Adrenal gland (tissue), 12 donors: ENCODE measurements around the gene VAMP5. TPM values are rescaled to one million over a fixed set of nuclear protein-coding genes. Genes with fewer than 3 reads are reported as not detected.

Source experiments
- DNase-seq, 7 donors: peaks; one replicate each; pipeline ENCODE4 v3.0.0-alpha.2; 2019 to 2020
- H3K27ac ChIP-seq, 5 donors: fragments of 200-600 bp; sonication (generic) in 4 of 5; 1 replicate in 3 of 5; 2 replicates in 2 of 5; pipeline versions ENCODE4 v1.5.1 to v1.8.0; 2016 to 2020; ENCODE audit warnings: mild to moderate bottlenecking in 1 of 5
- H3K27me3 ChIP-seq: fragments of 200-600 bp; 2 replicates; pipeline ENCODE4 v1.8.0; 2021
- H3K36me3 ChIP-seq, 2 donors: fragments of 200-600 bp; replicated peaks in 1 of 2; 1 replicate in 1 of 2; 2 replicates in 1 of 2; pipeline versions ENCODE4 v1.5.1 to v1.8.0; 2018 to 2022
- H3K4me1 ChIP-seq, 2 donors: fragments of 200-600 bp; replicated peaks in 1 of 2; 1 replicate in 1 of 2; 2 replicates in 1 of 2; pipeline versions ENCODE4 v1.5.1 to v1.8.0; 2018 to 2021
- H3K4me3 ChIP-seq, 4 donors: fragments of 200-600 bp; sonication (generic) in 3 of 4; one replicate each; pipeline ENCODE4 v1.5.1; 2016 to 2018
- H3K9me3 ChIP-seq, 3 donors: fragments of 200-600 bp; sonication (generic) in 1 of 3; replicated peaks in 1 of 3; 1 replicate in 2 of 3; 2 replicates in 1 of 3; pipeline versions ENCODE4 v1.5.1 to v1.8.0; 2016 to 2021
- CTCF ChIP-seq, 6 experiments: fragments of 450-650 bp in 4 of 6; fragments of 200-600 bp in 2 of 6; sonication (generic) in 1 of 6; IDR thresholded peaks; 1 replicate in 5 of 6; 2 replicates in 1 of 6; pipeline versions ENCODE4 v1.5.1 to v1.8.0; 2016 to 2021; ENCODE audit warnings: antibody characterized with exemption in 6 of 6, mild to moderate bottlenecking in 2 of 6, moderate library complexity in 1 of 6
- POLR2A ChIP-seq, 2 donors: fragments of 450-650 bp; IDR thresholded peaks; one replicate each; pipeline ENCODE4 v1.6.1; 2017; ENCODE audit warnings: antibody characterized with exemption in 2 of 2, mild to moderate bottlenecking in 2 of 2, moderate library complexity in 1 of 2
- WGBS, 4 donors: extraction: QIAGEN DNeasy Blood & Tissue Kit in 2 of 4; methylation state at CpG; one replicate each; pipeline versions ENCODE4 v1.1.5 to v1.1.7; 2013 to 2017; 5-methylcytosine and 5-hydroxymethylcytosine counted together
- intact Hi-C, 2 donors: fragments of 100-400 bp; cut with DNase I; formaldehyde crosslinking; loops; one replicate each; pipeline versions ENCODE4 v1.14.1 to v1.15.0; 2022 to 2023
- polyA plus RNA-seq, 3 donors: library from polyadenylated mRNA; stranded (reverse); fragments of 200-250 nt in 2 of 3; fragments of 350-450 nt in 1 of 3; fragmentation: Illumina TruSeq in 1 of 3; extraction: RNeasy Lipid Tissue Mini Kit (QIAGEN cat#74804) in 1 of 3; gene quantifications; one replicate each; pipeline ENCODE4 v1.2.3, GENCODE V29; 2013 to 2014
- small RNA-seq, 2 donors: library from RNA; depleted of rRNA; stranded (forward); fragments of <200 nt; gene quantifications; one replicate each; pipeline ENCODE3, GENCODE V24; 2016
- total RNA-seq, 9 donors: library from RNA; depleted of rRNA in 4 of 9; stranded (reverse); fragments of >200 nt in 4 of 9; fragments of 120-200 nt in 1 of 9; fragmentation: NEBNext Ultra II Directional in 1 of 9; extraction: Animal tissue kit (Norgen Biotek cat#: 25700) in 1 of 9; gene quantifications; one replicate each; pipeline versions ENCODE4 v1.1.0 to v1.2.4, GENCODE V29; 2013 to 2023
- donor health status: healthy with polysubstance abuse.
- donor health status: Bipolar disorder and iron deficiency.
- donor health status: DM: yes; HTN: yes; CAD: no.
- donor health status: DM: no; HTN: no; CAD: no.
- donor health status: DM: no; HTN: no; CAD: no.
- donor health status: DM: yes; HTN: yes; CAD: no.

Gene VAMP5
- total and polyA plus RNA-seq, 12 donors: 30.2 to 130 (median 78.3) TPM

- Histone ChIP-seq H3K27ac (peak overlapping the region in 1 of 5 donors; percentile 11), H3K27me3 (no peaks in the 10 kb centered on the region), H3K4me3 (no peak overlapping the region), H3K36me3 (peaks cover 0 to 93% of the 10 kb centered on the region in 2 donors), H3K9me3 (no peaks in the 10 kb centered on the region), H3K4me1 (peaks cover 0 to 8% of the 10 kb centered on the region in 2 donors)
- 87 to 90% (median 88%) methylated on average over 8 of the region's 8 CpGs for WGBS, 4 donors
- intact Hi-C loops: loop anchor here in 1 of 2 donors (10.0 kb wide), 1 partner anchor 180 kb away; no protein-coding TSS in a partner anchor
- TF ChIP-seq POLR2A (IDR thresholded peaks at IDR 0.05) (no peak), CTCF (IDR thresholded peaks at IDR 0.05) (no peak)
- DNase-seq: no peak
Measured at GRCh38 chr2:85635011-85635410, 50.8 kb downstream of the VAMP5 start.

GRCh38 chr2:85635636-85636035 is 51.4 kb downstream of the VAMP5 start:
- Histone ChIP-seq H3K27ac (peak overlapping the region in 1 of 5 donors; percentile 11), H3K9me3 (no peaks in the 10 kb centered on the region), H3K4me1 (peaks cover 0 to 8% of the 10 kb centered on the region in 2 donors), H3K36me3 (peaks cover 0 to 94% of the 10 kb centered on the region in 2 donors), H3K4me3 (no peak overlapping the region), H3K27me3 (no peaks in the 10 kb centered on the region)
- peak in 1 of 7 donors; percentile 34 for DNase-seq
- 40 to 50% (median 45%) methylated on average over 4 of the region's 4 CpGs for WGBS, 4 donors
- intact Hi-C loops: loop anchor here in 1 of 2 donors (10.0 kb wide), 1 partner anchor 179 kb away; no protein-coding TSS in a partner anchor
- TF ChIP-seq CTCF (IDR thresholded peaks at IDR 0.05): no peak
- no peak for TF ChIP-seq POLR2A (IDR thresholded peaks at IDR 0.05)

- no peak for DNase-seq
- Histone ChIP-seq H3K4me3 (no peak overlapping the region), H3K9me3 (no peaks in the 10 kb centered on the region), H3K36me3 (peaks cover 0 to 99% of the 10 kb centered on the region in 2 donors), H3K27me3 (no peaks in the 10 kb centered on the region), H3K27ac (no peak overlapping the region), H3K4me1 (no peaks in the 10 kb centered on the region)
- WGBS, 4 donors: 80 to 95% (median 92%) methylated on average over 3 of the region's 3 CpGs
- TF ChIP-seq CTCF (IDR thresholded peaks at IDR 0.05) (no peak), POLR2A (IDR thresholded peaks at IDR 0.05) (no peak)
- intact Hi-C loops: loop anchor here in 1 of 2 donors (5.0 kb wide), 1 partner anchor 70 kb away; no protein-coding TSS in a partner anchor
Measured at GRCh38 chr2:85642725-85643124, 58.5 kb downstream of the VAMP5 start.

Small RNAs within 50 kb of the gene (small RNA-seq; reads per million reads assigned to genes)
- 0 reads per million in 2 donors for gene RN7SL126P

Other genes with a start within 250 kb of the VAMP5 start
- 100 to 1,000 TPM in 7 of 9 donors, 10 to 100 TPM in 2; 70.3 to 178 (median 131) TPM for gene RETSAT, start 229.9 kb upstream of the VAMP5 start, total RNA-seq
- 100 to 1,000 TPM in 1 of 3 donors, 10 to 100 TPM in 2; 26.1 to 209 (median 60.7) TPM for gene RETSAT, start 229.9 kb upstream of the VAMP5 start, polyA plus RNA-seq
- 10 to 100 TPM; 12.3 to 37.0 (median 25.5) TPM for gene ELMOD3, start 229.7 kb upstream of the VAMP5 start, total RNA-seq
- 10 to 100 TPM; 18.9 to 69.0 (median 63.1) TPM for gene ELMOD3, start 229.7 kb upstream of the VAMP5 start, polyA plus RNA-seq
- gene CAPG, start 174.1 kb upstream of the VAMP5 start, total RNA-seq: 100 to 1,000 TPM in 1 of 9 donors, 10 to 100 TPM in 8; 11.6 to 104 (median 39.6) TPM
- 100 to 1,000 TPM in 1 of 3 donors, 10 to 100 TPM in 2; 13.8 to 192 (median 71.2) TPM for gene CAPG, start 174.1 kb upstream of the VAMP5 start, polyA plus RNA-seq
- gene SH2D6, start 165.7 kb upstream of the VAMP5 start, total RNA-seq: 1 to 10 TPM in 1 of 9 donors, under 1 TPM in 3, not detected in 5; 0.61 to 1.4 (median 0.71) TPM
- 1 to 10 TPM in 2 of 3 donors, under 1 TPM in 1; 0.53 to 4.2 (median 1.3) TPM for gene SH2D6, start 165.7 kb upstream of the VAMP5 start, polyA plus RNA-seq
- gene MAT2A, start 45.3 kb upstream of the VAMP5 start, total RNA-seq: 100 to 1,000 TPM in 7 of 9 donors, 10 to 100 TPM in 2; 87.3 to 429 (median 175) TPM
- gene MAT2A, start 45.3 kb upstream of the VAMP5 start, polyA plus RNA-seq: 100 to 1,000 TPM in 1 of 3 donors, 10 to 100 TPM in 2; 41.1 to 237 (median 75.9) TPM
- 10 to 100 TPM; 24.8 to 85.2 (median 48.4) TPM for gene GGCX, start 22.9 kb upstream of the VAMP5 start, total RNA-seq
- 10 to 100 TPM; 14.9 to 28.4 (median 19.2) TPM for gene GGCX, start 22.9 kb upstream of the VAMP5 start, polyA plus RNA-seq
- 10 to 100 TPM in 7 of 9 donors, 1 to 10 TPM in 2; 8.0 to 68.9 (median 42.3) TPM for gene VAMP8, start 6.8 kb upstream of the VAMP5 start, total RNA-seq
- gene VAMP8, start 6.8 kb upstream of the VAMP5 start, polyA plus RNA-seq: 100 to 1,000 TPM in 1 of 3 donors, 10 to 100 TPM in 2; 47.2 to 108 (median 51.5) TPM
- 100 to 1,000 TPM in 8 of 9 donors, 10 to 100 TPM in 1; 93.8 to 249 (median 175) TPM for gene RNF181, start 11.3 kb downstream of the VAMP5 start, total RNA-seq
- gene RNF181, start 11.3 kb downstream of the VAMP5 start, polyA plus RNA-seq: 100 to 1,000 TPM; 130 to 295 (median 214) TPM
- gene TMEM150A, start 18.3 kb downstream of the VAMP5 start, total RNA-seq: 10 to 100 TPM; 13.8 to 31.2 (median 21.3) TPM
- 10 to 100 TPM; 11.6 to 79.1 (median 61.4) TPM for gene TMEM150A, start 18.3 kb downstream of the VAMP5 start, polyA plus RNA-seq
- gene C2orf68, start 27.6 kb downstream of the VAMP5 start, total RNA-seq: 10 to 100 TPM; 11.7 to 40.4 (median 26.0) TPM
- gene C2orf68, start 27.6 kb downstream of the VAMP5 start, polyA plus RNA-seq: 10 to 100 TPM; 24.2 to 48.9 (median 29.0) TPM
- 100 to 1,000 TPM in 1 of 9 donors, 10 to 100 TPM in 8; 28.6 to 270 (median 35.7) TPM for gene USP39, start 31.8 kb downstream of the VAMP5 start, total RNA-seq
- 10 to 100 TPM; 26.2 to 43.9 (median 27.7) TPM for gene USP39, start 31.8 kb downstream of the VAMP5 start, polyA plus RNA-seq
- gene SFTPB, start 83.8 kb downstream of the VAMP5 start, total RNA-seq: 10 to 100 TPM in 2 of 9 donors, 1 to 10 TPM in 1, under 1 TPM in 2, not detected in 4; 0.09 to 21.3 (median 1.4) TPM
- 1 to 10 TPM in 1 of 3 donors, under 1 TPM in 1, not detected in 1; 0.04 to 5.5 TPM for gene SFTPB, start 83.8 kb downstream of the VAMP5 start, polyA plus RNA-seq
- 1 to 10 TPM in 5 of 9 donors, under 1 TPM in 3, not detected in 1; 0.28 to 2.9 (median 1.2) TPM for gene GNLY, start 109.9 kb downstream of the VAMP5 start, total RNA-seq
- gene GNLY, start 109.9 kb downstream of the VAMP5 start, polyA plus RNA-seq: 1 to 10 TPM in 2 of 3 donors, under 1 TPM in 1; 0.82 to 6.7 (median 1.8) TPM
- gene ATOH8, start 169.6 kb downstream of the VAMP5 start, total RNA-seq: 10 to 100 TPM in 3 of 9 donors, 1 to 10 TPM in 6; 1.2 to 44.0 (median 5.6) TPM
- gene ATOH8, start 169.6 kb downstream of the VAMP5 start, polyA plus RNA-seq: 10 to 100 TPM in 1 of 3 donors, 1 to 10 TPM in 1, under 1 TPM in 1; 0.88 to 10.1 (median 6.4) TPM